Hepatic stellate cell (primary cell): ENCODE results near the gene DDX54.
"Not testable (repeated sequence)": the region's sequence is repeated elsewhere in the genome, so short reads cannot be mapped to it uniquely, and the experiment has no call there.

Source experiments
- DNase-seq: peaks from one replicate; pipeline ENCODE4 v3.0.0; 2011; ENCODE audit warnings: low spot score

Gene DDX54

GRCh38 chr12:113142173-113142885 lies 42.9 kb downstream of the DDX54 start:
- no peak for DNase-seq

GRCh38 chr12:113141716-113142115 lies 43.6 kb downstream of the DDX54 start:
- not testable (repeated sequence) for DNase-seq

GRCh38 chr12:113140706-113141105 lies 44.6 kb downstream of the DDX54 start:
- no peak for DNase-seq

- DNase-seq: no peak
These were observed 46.5 kb downstream of the DDX54 start for GRCh38 chr12:113138826-113139225.

GRCh38 chr12:113137861-113138783 lies 47.2 kb downstream of the DDX54 start:
- DNase-seq: no peak

GRCh38 chr12:113136990-113137511 lies 48.2 kb downstream of the DDX54 start:
- DNase-seq: no peak

- no peak for DNase-seq
These were observed 48.9 kb downstream of the DDX54 start for GRCh38 chr12:113136128-113136989.

- DNase-seq: no peak
These were observed 49.8 kb downstream of the DDX54 start, which contains the start of gene RASAL1 for GRCh38 chr12:113135178-113136127. RASAL1 (minus strand) TSS chr12:113135761; CDS start chr12:113135462, 299 bp downstream.

GRCh38 chr12:113134521-113134951 lies 50.7 kb downstream of the DDX54 start:
- no peak for DNase-seq

GRCh38 chr12:113134071-113134470 lies 51.2 kb downstream of the DDX54 start:
- no peak for DNase-seq

GRCh38 chr12:113133666-113134065 lies 51.6 kb downstream of the DDX54 start:
- no peak for DNase-seq

- DNase-seq: no peak
These were observed 52.2 kb downstream of the DDX54 start for GRCh38 chr12:113133036-113133435.

- DNase-seq: no peak
These were observed 53.7 kb downstream of the DDX54 start for GRCh38 chr12:113131556-113131955.

GRCh38 chr12:113130457-113131135 lies 54.7 kb downstream of the DDX54 start:
- DNase-seq: no peak

- no peak for DNase-seq
These were observed 55.4 kb downstream of the DDX54 start for GRCh38 chr12:113129664-113130456.

- no peak for DNase-seq
These were observed 56.2 kb downstream of the DDX54 start for GRCh38 chr12:113128802-113129663.

GRCh38 chr12:113127791-113128199 lies 57.5 kb downstream of the DDX54 start:
- no peak for DNase-seq
